ENCODE data around the gene KCNQ1OT1.

GRCh38 chr11:2567026-2567671, 132.6 kb downstream of the KCNQ1OT1 start:
- TF ChIP-seq CTCF (IDR thresholded peaks at IDR 0.05): no peak
- no peak for TF ChIP-seq POLR2A (IDR thresholded peaks at IDR 0.05)

Data from esophagus squamous epithelium (tissue), 4 donors.